Transverse colon (tissue), 4 donors: ENCODE data around the gene UGT3A1. TPM values are rescaled to one million over a fixed set of nuclear protein-coding genes. Genes with fewer than 3 reads are reported as not detected.

Source experiments
- DNase-seq: peaks from one replicate; pipeline ENCODE4 v3.0.0-alpha.2; 2019
- H3K27ac ChIP-seq, 4 donors: fragments of 200-600 bp; sonication (generic); 2 replicates each; pipeline ENCODE4 v1.5.1; 2016 to 2018; ENCODE audit warnings: inconsistent platforms in 4 of 4
- H3K27me3 ChIP-seq: fragments of 200-600 bp; sonication (generic); 2 replicates; pipeline ENCODE4 v1.5.1; 2017; ENCODE audit warnings: inconsistent platforms
- H3K36me3 ChIP-seq, 4 donors: fragments of 200-600 bp; sonication (generic); 2 replicates each; pipeline ENCODE4 v1.5.1; 2017 to 2019; ENCODE audit warnings: inconsistent platforms in 4 of 4
- H3K4me1 ChIP-seq, 4 donors: fragments of 200-600 bp; sonication (generic); 2 replicates each; pipeline ENCODE4 v1.5.1; 2017 to 2020; ENCODE audit warnings: inconsistent platforms in 4 of 4
- H3K4me3 ChIP-seq, 4 donors: fragments of 200-600 bp; sonication (generic); 1 replicate in 1 of 4; 2 replicates in 3 of 4; pipeline versions ENCODE4 v1.5.1 to v1.6.1; 2017 to 2019; ENCODE audit warnings: inconsistent platforms in 4 of 4
- H3K9me3 ChIP-seq, 2 donors: fragments of 200-600 bp; sonication (generic); 2 replicates each; pipeline ENCODE4 v1.5.1; 2017 to 2019; ENCODE audit warnings: inconsistent platforms in 2 of 2
- EP300 ChIP-seq: sonication (generic); formaldehyde crosslinking; IDR thresholded peaks from one replicate; pipeline ENCODE4 v1.6.1; 2017; ENCODE audit warnings: antibody characterized with exemption, low read depth
- POLR2A ChIP-seq: fragments of 450-650 bp; IDR thresholded peaks from one replicate; pipeline ENCODE4 v1.6.1; 2016; ENCODE audit warnings: antibody characterized with exemption, mild to moderate bottlenecking, moderate library complexity
- POLR2AphosphoS5 ChIP-seq, 3 donors: sonication (generic); formaldehyde crosslinking; IDR thresholded peaks; one replicate each; pipeline ENCODE4 v1.6.1; 2016; ENCODE audit warnings: antibody characterized with exemption in 3 of 3
- WGBS, 2 donors: methylation state at CpG; one replicate each; pipeline ENCODE4 v1.1.5; 2018; ENCODE audit warnings: low coverage in 1 of 2; 5-methylcytosine and 5-hydroxymethylcytosine counted together
- in situ Hi-C, 4 donors: fragments of 200-750 bp; cut with MboI; loops; one replicate each; pipeline versions ENCODE4 v1.15.0 to v1.15.1; 2017; ENCODE audit warnings: low sequenced_read_pairs in 3 of 4, low pct_ligation_motif_present in 1 of 4, low pct_unique_long_range_greater_than_20kb in 1 of 4
- intact Hi-C: fragments of 100-400 bp; cut with DNase I; formaldehyde crosslinking; loops from one replicate; pipeline ENCODE4 v1.15.1; 2023; ENCODE audit warnings: low total_unique reads
- total RNA-seq, 4 donors: library from RNA; depleted of rRNA; stranded (reverse); fragments of >200 nt; gene quantifications; one replicate each; pipeline ENCODE4 v1.1.0, GENCODE V29; 2016
- TF ChIP-seq, protein P1 (sequence below), 5 experiments: fragments of 200-600 bp in 3 of 5; fragments of 450-650 bp in 2 of 5; sonication (generic) in 3 of 5; IDR thresholded peaks; 1 replicate in 2 of 5; 2 replicates in 3 of 5; pipeline ENCODE4 v1.5.1; 2016 to 2017; ENCODE audit warnings: antibody characterized with exemption in 5 of 5, inconsistent platforms in 3 of 5, mild to moderate bottlenecking in 2 of 5, moderate library complexity in 1 of 5

UGT3A1 gene
- total RNA-seq, 4 donors from 2014 or later, result not detected

DNA sequence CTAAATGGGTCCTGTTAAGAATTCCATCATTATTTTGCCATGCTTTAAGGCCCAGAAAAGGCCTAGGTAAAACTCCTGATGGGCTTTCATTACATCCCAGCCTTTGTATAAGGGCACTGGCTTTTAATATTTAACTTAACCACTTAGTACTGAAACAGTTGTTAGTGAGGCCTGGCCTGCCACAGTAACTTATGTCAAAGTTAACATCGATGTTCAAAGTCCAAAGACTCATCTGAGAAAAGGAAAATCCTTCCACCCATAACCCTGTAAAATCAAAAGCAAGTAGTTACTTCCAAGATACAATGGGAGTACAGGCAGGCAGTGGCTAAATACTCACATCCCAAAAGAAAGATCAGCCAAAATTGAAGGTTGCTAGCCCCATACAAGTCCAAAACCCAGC, 15.0 kb upstream of the UGT3A1 start:
- no peak for DNase-seq
- in situ Hi-C loops, result no loop called here
- TF ChIP-seq POLR2AphosphoS5 (IDR thresholded peaks at IDR 0.05), result no peak
- no peak for TF ChIP-seq POLR2A
- TF ChIP-seq, protein P1, sequence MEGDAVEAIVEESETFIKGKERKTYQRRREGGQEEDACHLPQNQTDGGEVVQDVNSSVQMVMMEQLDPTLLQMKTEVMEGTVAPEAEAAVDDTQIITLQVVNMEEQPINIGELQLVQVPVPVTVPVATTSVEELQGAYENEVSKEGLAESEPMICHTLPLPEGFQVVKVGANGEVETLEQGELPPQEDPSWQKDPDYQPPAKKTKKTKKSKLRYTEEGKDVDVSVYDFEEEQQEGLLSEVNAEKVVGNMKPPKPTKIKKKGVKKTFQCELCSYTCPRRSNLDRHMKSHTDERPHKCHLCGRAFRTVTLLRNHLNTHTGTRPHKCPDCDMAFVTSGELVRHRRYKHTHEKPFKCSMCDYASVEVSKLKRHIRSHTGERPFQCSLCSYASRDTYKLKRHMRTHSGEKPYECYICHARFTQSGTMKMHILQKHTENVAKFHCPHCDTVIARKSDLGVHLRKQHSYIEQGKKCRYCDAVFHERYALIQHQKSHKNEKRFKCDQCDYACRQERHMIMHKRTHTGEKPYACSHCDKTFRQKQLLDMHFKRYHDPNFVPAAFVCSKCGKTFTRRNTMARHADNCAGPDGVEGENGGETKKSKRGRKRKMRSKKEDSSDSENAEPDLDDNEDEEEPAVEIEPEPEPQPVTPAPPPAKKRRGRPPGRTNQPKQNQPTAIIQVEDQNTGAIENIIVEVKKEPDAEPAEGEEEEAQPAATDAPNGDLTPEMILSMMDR (IDR thresholded peaks at IDR 0.05), result no peak
- no peak for TF ChIP-seq EP300
- H3K27ac ChIP-seq, result no peak overlapping the region
- H3K36me3 ChIP-seq, result no peaks in the 10 kb centered on the region
- intact Hi-C loops, result no loop called here
- no peaks in the 10 kb centered on the region for H3K4me1 ChIP-seq
- peaks cover 0 to 4% of the 10 kb centered on the region in 2 donors for H3K9me3 ChIP-seq
- no peaks in the 10 kb centered on the region for H3K27me3 ChIP-seq
- WGBS, 2 donors, result 43 to 48% methylated on average over 1 of the region's 1 CpG
- no peak overlapping the region for H3K4me3 ChIP-seq

DNA sequence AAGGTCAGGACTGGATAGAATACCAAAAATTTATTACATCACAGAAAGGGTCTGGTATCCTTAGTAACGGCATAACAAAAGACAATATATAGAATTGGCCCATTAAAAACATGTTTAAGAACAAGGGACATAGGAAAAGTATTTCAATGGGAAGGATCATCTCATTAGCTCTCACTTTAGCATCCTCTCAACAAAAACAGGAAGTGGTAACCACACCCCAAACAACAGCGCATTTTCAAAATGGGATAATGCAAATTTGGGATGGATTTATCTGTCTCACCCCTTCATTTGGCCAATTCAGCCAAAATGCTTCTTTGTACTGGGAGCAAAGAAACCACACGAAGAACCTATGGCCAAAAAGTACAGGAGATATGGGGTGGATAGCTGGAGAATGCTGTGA, 9.8 kb upstream of the UGT3A1 start:
- H3K36me3 ChIP-seq, result no peaks in the 10 kb centered on the region
- no peaks in the 10 kb centered on the region for H3K9me3 ChIP-seq
- no peaks in the 10 kb centered on the region for H3K4me1 ChIP-seq
- H3K27ac ChIP-seq, result no peak overlapping the region
- TF ChIP-seq EP300, result no peak
- TF ChIP-seq, protein P1 (IDR thresholded peaks at IDR 0.05), result no peak
- no peak for TF ChIP-seq POLR2AphosphoS5 (IDR thresholded peaks at IDR 0.05)
- TF ChIP-seq POLR2A, result no peak
- no peak overlapping the region for H3K4me3 ChIP-seq
- no peak for DNase-seq
- H3K27me3 ChIP-seq, result no peaks in the 10 kb centered on the region
- whole genome bisulfite sequencing, 2 donors, result 72 to 76% methylated on average over 3 of the region's 3 CpGs
- intact Hi-C loops, result no loop called here
- in situ Hi-C loops, result no loop called here

DNA sequence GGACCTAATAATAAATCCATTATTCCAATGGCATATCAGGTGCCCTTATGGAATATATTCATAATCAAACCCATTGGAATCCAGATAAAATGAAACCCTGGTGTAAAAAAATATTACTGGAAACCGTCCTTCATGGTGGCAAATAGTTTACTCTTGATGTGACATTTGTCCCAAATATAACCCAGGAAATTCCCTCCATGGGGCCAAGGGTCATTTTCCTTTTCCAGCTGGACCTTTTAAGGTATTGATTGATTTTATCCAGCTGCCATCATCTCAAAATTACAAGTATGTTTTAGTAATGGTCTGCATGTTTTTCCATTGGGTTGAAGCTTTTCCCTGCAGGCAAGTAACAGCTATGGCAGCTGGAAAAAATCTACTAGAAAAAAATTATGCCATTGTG, 8.4 kb upstream of the UGT3A1 start:
- no peak overlapping the region for H3K4me3 ChIP-seq
- H3K9me3 ChIP-seq, result no peaks in the 10 kb centered on the region
- TF ChIP-seq POLR2AphosphoS5 (IDR thresholded peaks at IDR 0.05) (no peak), EP300 (no peak)
- TF ChIP-seq, protein P1 (IDR thresholded peaks at IDR 0.05), result no peak
- intact Hi-C loops, result no loop called here
- DNase-seq, result no peak
- in situ Hi-C loops, result no loop called here
- WGBS, 2 donors, result 36 to 58% methylated on average over 1 of the region's 1 CpG
- no peaks in the 10 kb centered on the region for H3K4me1 ChIP-seq
- H3K27ac ChIP-seq, result no peak overlapping the region
- H3K27me3 ChIP-seq, result no peaks in the 10 kb centered on the region
- no peaks in the 10 kb centered on the region for H3K36me3 ChIP-seq

DNA sequence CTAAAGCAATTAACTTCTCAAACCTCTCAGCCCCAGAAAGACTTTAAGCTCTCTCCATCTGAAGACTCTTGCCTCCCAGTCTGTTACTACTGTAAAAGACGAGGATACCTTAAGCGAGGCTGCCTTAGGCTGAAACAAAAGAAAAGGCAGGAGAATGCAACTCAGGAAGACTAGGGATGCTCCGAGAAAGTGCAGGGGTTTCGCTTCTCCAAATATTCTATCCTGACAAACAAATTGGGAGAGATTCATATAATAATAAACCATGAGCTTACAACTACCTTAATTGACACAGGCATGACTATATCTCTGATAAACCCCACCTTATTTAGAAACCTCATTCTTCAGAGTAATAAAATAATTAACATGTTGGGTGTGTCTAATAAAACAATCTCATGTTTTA, 4.9 kb upstream of the UGT3A1 start:
- Histone ChIP-seq H3K27ac (no peak overlapping the region), H3K4me1 (no peaks in the 10 kb centered on the region), H3K4me3 (no peak overlapping the region), H3K27me3 (peaks cover 4% of the 10 kb centered on the region), H3K9me3 (no peaks in the 10 kb centered on the region), H3K36me3 (no peaks in the 10 kb centered on the region)
- DNase-seq, result no peak
- intact Hi-C loops, result no loop called here
- in situ Hi-C loops, result no loop called here
- WGBS, 2 donors, result 73 to 82% methylated on average over 4 of the region's 4 CpGs
- TF ChIP-seq EP300 (no peak), POLR2AphosphoS5 (IDR thresholded peaks at IDR 0.05) (no peak)

DNA sequence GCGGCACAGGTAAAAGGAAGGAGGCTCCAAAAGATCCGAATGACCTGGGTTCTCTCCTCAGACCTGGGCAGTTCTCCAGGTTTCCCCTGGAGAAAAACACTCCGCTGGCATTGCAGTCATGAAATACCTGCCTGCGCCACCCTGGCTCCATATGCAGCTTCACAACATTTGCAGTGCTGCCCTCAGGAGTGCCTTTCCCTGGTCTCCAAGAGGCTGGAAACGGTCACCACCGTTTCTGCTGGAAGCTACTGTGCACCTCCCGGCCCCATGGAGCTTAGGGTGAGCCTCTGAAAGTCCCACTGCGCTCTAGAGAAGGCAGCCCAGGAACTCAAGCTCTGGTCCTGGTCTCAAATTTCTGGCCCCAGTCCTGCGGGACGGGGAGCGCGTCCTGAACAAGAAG, 670 bp downstream of the UGT3A1 start:
- Histone ChIP-seq H3K27ac (no peak overlapping the region), H3K27me3 (peaks cover 9% of the 10 kb centered on the region), H3K36me3 (no peaks in the 10 kb centered on the region), H3K4me3 (no peak overlapping the region), H3K9me3 (no peaks in the 10 kb centered on the region), H3K4me1 (no peaks in the 10 kb centered on the region)
- intact Hi-C loops, result no loop called here
- TF ChIP-seq POLR2AphosphoS5 (IDR thresholded peaks at IDR 0.05) (no peak), EP300 (no peak), POLR2A (no peak)
- TF ChIP-seq, protein P1 (IDR thresholded peaks at IDR 0.05), result no peak
- in situ Hi-C loops, result no loop called here
- WGBS, 2 donors, result 56% methylated on average over 12 of the region's 12 CpGs; no CpG with 5 or more reads in 1 of the 2 donors
- DNase-seq, result no peak
